HepG2 (cell line): ENCODE results near the gene MALT1. TPM values are rescaled to one million over a fixed set of nuclear protein-coding genes. Genes with fewer than 3 reads are reported as not detected.

Experiments used
- AKNA ChIP-seq: sonication (generic); formaldehyde crosslinking; IDR thresholded peaks from 2 replicates; pipeline ENCODE4 v1.4.0; 2020; ENCODE audit warnings: missing genetic modification reagents, borderline replicate concordance
- NR2F6 ChIP-seq, 2 experiments: IDR thresholded peaks; 2 replicates each; pipeline ENCODE4 v1.6.1; 2016; ENCODE audit warnings: antibody characterized with exemption in 1 of 2, mild to moderate bottlenecking in 1 of 2
- PAWR ChIP-seq: sonication (generic); formaldehyde crosslinking; IDR thresholded peaks from 2 replicates; pipeline ENCODE4 v1.4.0; 2020; ENCODE audit warnings: missing genetic modification reagents, mild to moderate bottlenecking, borderline replicate concordance
- ZFP1 ChIP-seq: IDR thresholded peaks from 2 replicates; pipeline ENCODE4 v1.6.1; 2016
- polyA plus RNA-seq, 8 experiments: library from polyadenylated mRNA; depleted of rRNA in 3 of 8; stranded (reverse) in 7 of 8; unstranded in 1 of 8; fragments of >200 nt; fragmentation: Illumina TruSeq in 4 of 8; extraction: Trizol in 4 of 8; gene quantifications; 2 replicates each; pipeline versions ENCODE4 v1.2.1 to v1.2.3, GENCODE V29; 2011 to 2016; ENCODE audit warnings: low read depth in 4 of 8, missing spikeins in 1 of 8, mixed read lengths in 1 of 8; ENCODE audit not compliant: insufficient read depth in 1 of 8
- total RNA-seq, 5 experiments: library from RNA; depleted of rRNA; stranded (reverse); fragments of >200 nt; fragmentation: Illumina TruSeq; extraction: Trizol; gene quantifications; 2 replicates each; pipeline ENCODE4 v1.2.3, GENCODE V29; 2016; ENCODE audit warnings: low read depth in 1 of 5
- TF ChIP-seq, protein P1 (sequence below): sonication (generic); formaldehyde crosslinking; IDR thresholded peaks from 2 replicates; pipeline ENCODE4 v1.4.0; 2020; ENCODE audit warnings: missing genetic modification reagents, borderline replicate concordance

MALT1 gene
- total and polyA plus RNA-seq, 2 of the 13 experiments (the other 11 are each of a cell fraction or from before 2014, with no cell fraction given) = 43.9 to 89.0 TPM

- TF ChIP-seq AKNA (CRISPR knock-in tag) (no peak), ZFP1 (CRISPR knock-in tag) (no peak), NR2F6 (IDR thresholded peaks at IDR 0.05) (no peak), NR2F6 (CRISPR knock-in tag; IDR thresholded peaks at IDR 0.05) (no peak), PAWR (CRISPR knock-in tag) (no peak)
- TF ChIP-seq, protein P1, sequence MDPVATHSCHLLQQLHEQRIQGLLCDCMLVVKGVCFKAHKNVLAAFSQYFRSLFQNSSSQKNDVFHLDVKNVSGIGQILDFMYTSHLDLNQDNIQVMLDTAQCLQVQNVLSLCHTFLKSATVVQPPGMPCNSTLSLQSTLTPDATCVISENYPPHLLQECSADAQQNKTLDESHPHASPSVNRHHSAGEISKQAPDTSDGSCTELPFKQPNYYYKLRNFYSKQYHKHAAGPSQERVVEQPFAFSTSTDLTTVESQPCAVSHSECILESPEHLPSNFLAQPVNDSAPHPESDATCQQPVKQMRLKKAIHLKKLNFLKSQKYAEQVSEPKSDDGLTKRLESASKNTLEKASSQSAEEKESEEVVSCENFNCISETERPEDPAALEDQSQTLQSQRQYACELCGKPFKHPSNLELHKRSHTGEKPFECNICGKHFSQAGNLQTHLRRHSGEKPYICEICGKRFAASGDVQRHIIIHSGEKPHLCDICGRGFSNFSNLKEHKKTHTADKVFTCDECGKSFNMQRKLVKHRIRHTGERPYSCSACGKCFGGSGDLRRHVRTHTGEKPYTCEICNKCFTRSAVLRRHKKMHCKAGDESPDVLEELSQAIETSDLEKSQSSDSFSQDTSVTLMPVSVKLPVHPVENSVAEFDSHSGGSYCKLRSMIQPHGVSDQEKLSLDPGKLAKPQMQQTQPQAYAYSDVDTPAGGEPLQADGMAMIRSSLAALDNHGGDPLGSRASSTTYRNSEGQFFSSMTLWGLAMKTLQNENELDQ = no peak
These were observed 17.3 kb upstream of the MALT1 start (continued) for GRCh38 chr18:58653814-58654509.
